Activated CD8-positive, alpha-beta memory T cell treated with anti-CD3 and anti-CD28 coated beads, Interleukin-2, amount 50 U/mL, for 48 hours (primary cell): ENCODE measurements around the gene SLTM.
"Not testable (repeated sequence)": the region's sequence is repeated elsewhere in the genome, so short reads cannot be mapped to it uniquely, and the experiment has no call there.

Experiments
- DNase-seq: peaks from one replicate; pipeline ENCODE4 v3.0.0-alpha.2; 2020

SLTM gene

GRCh38 chr15:58933281-58934113 lies at the start of gene SLTM:
TSS of gene SLTM (minus strand) at chr15:58933679. CDS start at chr15:58933565, 114 bp downstream.
- peak; percentile 95 for DNase-seq

GRCh38 chr15:58983261-58983660 lies 49.8 kb upstream of the SLTM start:
- no peak for DNase-seq

GRCh38 chr15:58981808-58982475 lies 48.5 kb upstream of the SLTM start:
- no peak for DNase-seq

- DNase-seq = no peak
These were observed 47.0 kb upstream of the SLTM start for GRCh38 chr15:58980351-58980939.

- DNase-seq = no peak
These were observed 44.4 kb upstream of the SLTM start for GRCh38 chr15:58977887-58978286.

GRCh38 chr15:58967479-58967878 lies 34.0 kb upstream of the SLTM start:
- DNase-seq = no peak

- no peak for DNase-seq
These were observed 33.2 kb upstream of the SLTM start for GRCh38 chr15:58966698-58967097.

GRCh38 chr15:58962662-58963565 lies 29.4 kb upstream of the SLTM start:
- DNase-seq = no peak

- DNase-seq = no peak
These were observed 28.7 kb upstream of the SLTM start for GRCh38 chr15:58962136-58962535.

- no peak for DNase-seq
These were observed 25.3 kb upstream of the SLTM start for GRCh38 chr15:58958811-58959210.

GRCh38 chr15:58957101-58957973 lies 23.9 kb upstream of the SLTM start:
- DNase-seq = peak; percentile 64

- DNase-seq = no peak
These were observed 19.3 kb upstream of the SLTM start for GRCh38 chr15:58952751-58953150.

- no peak for DNase-seq
These were observed 18.0 kb upstream of the SLTM start for GRCh38 chr15:58951388-58952007.

GRCh38 chr15:58947179-58947578 lies 13.7 kb upstream of the SLTM start:
- no peak for DNase-seq

GRCh38 chr15:58934974-58935373 lies 1.5 kb upstream of the SLTM start:
- DNase-seq = not testable (repeated sequence)

- DNase-seq = no peak
These were observed 1.0 kb upstream of the SLTM start for GRCh38 chr15:58934521-58934920.

- no peak for DNase-seq
These were observed 602 bp upstream of the SLTM start for GRCh38 chr15:58934114-58934447.

GRCh38 chr15:58932710-58933280 lies 684 bp downstream of the SLTM start:
- DNase-seq = no peak

GRCh38 chr15:58931987-58932588 lies 1.4 kb downstream of the SLTM start:
- DNase-seq = no peak

GRCh38 chr15:58929891-58930416 lies 3.5 kb downstream of the SLTM start:
- DNase-seq = no peak
